Gastroesophageal sphincter (tissue), 4 donors: ENCODE results near the gene IFI27L2. TPM values are rescaled to one million over a fixed set of nuclear protein-coding genes. Genes with fewer than 3 reads are reported as not detected.

Experiments used
- ATAC-seq: fragments of 150-250 bp; one replicate; pipeline ENCODE4 v1.9.1; 2016; ENCODE audit warnings: mild to moderate bottlenecking, moderate library complexity
- H3K27ac ChIP-seq, 4 donors: fragments of 200-600 bp; sonication (generic) in 3 of 4; 1 replicate in 3 of 4; 2 replicates in 1 of 4; pipeline ENCODE4 v1.5.1; 2016 to 2019
- H3K27me3 ChIP-seq: fragments of 200-600 bp; sonication (generic); one replicate; pipeline ENCODE4 v1.5.1; 2019
- H3K36me3 ChIP-seq, 2 donors: fragments of 200-600 bp; sonication (generic); one replicate each; pipeline ENCODE4 v1.5.1; 2019; ENCODE audit warnings: control low read depth in 1 of 2
- H3K4me1 ChIP-seq, 3 donors: fragments of 200-600 bp; sonication (generic); 1 replicate in 2 of 3; 2 replicates in 1 of 3; pipeline ENCODE4 v1.5.1; 2016 to 2019; ENCODE audit warnings: control low read depth in 2 of 3
- H3K4me3 ChIP-seq, 2 donors: fragments of 200-600 bp; sonication (generic); one replicate each; pipeline ENCODE4 v1.5.1; 2019; ENCODE audit warnings: mild to moderate bottlenecking in 1 of 2, moderate library complexity in 1 of 2
- H3K9me3 ChIP-seq, 3 donors: fragments of 200-600 bp; sonication (generic); one replicate each; pipeline ENCODE4 v1.5.1; 2017 to 2019; ENCODE audit warnings: control low read depth in 2 of 3
- CTCF ChIP-seq, 4 experiments: fragments of 200-600 bp in 2 of 4; fragments of 450-650 bp in 2 of 4; sonication (generic) in 1 of 4; IDR thresholded peaks; one replicate each; pipeline ENCODE4 v1.5.1; 2017 to 2019; ENCODE audit warnings: antibody characterized with exemption in 4 of 4, mild to moderate bottlenecking in 2 of 4, moderate library complexity in 2 of 4
- EP300 ChIP-seq: sonication (generic); formaldehyde crosslinking; IDR thresholded peaks from one replicate; pipeline ENCODE4 v1.6.1; 2017; ENCODE audit warnings: antibody characterized with exemption, mild to moderate bottlenecking
- POLR2A ChIP-seq, 2 donors: fragments of 450-650 bp; IDR thresholded peaks; one replicate each; pipeline ENCODE4 v1.6.1; 2017; ENCODE audit warnings: antibody characterized with exemption in 2 of 2, mild to moderate bottlenecking in 2 of 2, moderate library complexity in 1 of 2
- POLR2AphosphoS5 ChIP-seq: sonication (generic); formaldehyde crosslinking; IDR thresholded peaks from one replicate; pipeline ENCODE4 v1.6.1; 2017; ENCODE audit warnings: antibody characterized with exemption
- WGBS, 2 donors: methylation state at CpG; one replicate each; pipeline ENCODE4 v1.1.5; 2018; ENCODE audit warnings: low coverage in 1 of 2; 5-methylcytosine and 5-hydroxymethylcytosine counted together
- total RNA-seq, 4 donors: library from RNA; depleted of rRNA; stranded (reverse); fragments of >200 nt; gene quantifications; one replicate each; pipeline ENCODE4 v1.1.0, GENCODE V29; 2016

IFI27L2 gene
- total RNA-seq, 4 donors from 2014 or later: 25.7 to 67.2 (median 52.2) TPM

- no peak for ATAC-seq
- no peak overlapping the region for H3K27ac ChIP-seq
- WGBS, 2 donors: 84% methylated on average over 4 of the region's 10 CpGs; no CpG with 5 or more reads in 1 of the 2 donors
- H3K4me3 ChIP-seq: no peak overlapping the region
- H3K4me1 ChIP-seq: peaks cover 0 to 15% (median 14%) of the 10 kb centered on the region in 3 donors
- peaks cover 11% of the 10 kb centered on the region for H3K27me3 ChIP-seq
- H3K9me3 ChIP-seq: peaks cover 0 to 22% (median 0%) of the 10 kb centered on the region in 3 donors
- TF ChIP-seq POLR2A (IDR thresholded peaks at IDR 0.05) (no peak), POLR2AphosphoS5 (no peak), CTCF (IDR thresholded peaks at IDR 0.05) (no peak), EP300 (no peak)
- no peaks in the 10 kb centered on the region for H3K36me3 ChIP-seq
These were observed 12.7 kb downstream of the IFI27L2 start for GRCh38 chr14:94116701-94117100.

GRCh38 chr14:94115631-94116030 is 13.8 kb downstream of the IFI27L2 start:
- Histone ChIP-seq H3K9me3 (peaks cover 0 to 16% (median 0%) of the 10 kb centered on the region in 3 donors), H3K4me1 (peaks cover 0 to 23% (median 14%) of the 10 kb centered on the region in 3 donors), H3K27me3 (peaks cover 11% of the 10 kb centered on the region), H3K4me3 (no peak overlapping the region), H3K36me3 (no peaks in the 10 kb centered on the region), H3K27ac (peak overlapping the region in 3 of 4 donors; percentile 78 to 84 (median 80))
- ATAC-seq: no peak
- TF ChIP-seq POLR2A (IDR thresholded peaks at IDR 0.05) (no peak), CTCF (IDR thresholded peaks at IDR 0.05) (no peak), POLR2AphosphoS5 (no peak), EP300 (no peak)
- WGBS, 2 donors: 50 to 89% methylated on average over 2 to 3 of the region's 15 CpGs

GRCh38 chr14:94115058-94115591 is 14.3 kb downstream of the IFI27L2 start:
- Histone ChIP-seq H3K27me3 (peaks cover 11% of the 10 kb centered on the region), H3K27ac (peak overlapping the region in 3 of 4 donors; percentile 78 to 84 (median 80)), H3K4me3 (no peak overlapping the region), H3K36me3 (no peaks in the 10 kb centered on the region), H3K9me3 (peaks cover 0 to 12% (median 0%) of the 10 kb centered on the region in 3 donors), H3K4me1 (peaks cover 0 to 27% (median 14%) of the 10 kb centered on the region in 3 donors)
- no peak for TF ChIP-seq POLR2AphosphoS5
- ATAC-seq: peak; percentile 54
- WGBS, 2 donors: 23% methylated on average over 4 of the region's 4 CpGs; no CpG with 5 or more reads in 1 of the 2 donors

- peaks cover 10% of the 10 kb centered on the region for H3K27me3 ChIP-seq
- peaks cover 0 to 32% (median 17%) of the 10 kb centered on the region in 3 donors for H3K4me1 ChIP-seq
- no peak overlapping the region for H3K4me3 ChIP-seq
- peaks cover 0 to 7% (median 0%) of the 10 kb centered on the region in 3 donors for H3K9me3 ChIP-seq
- H3K27ac ChIP-seq: peak overlapping the region in 3 of 4 donors; percentile 78 to 84 (median 80)
- 40 to 80% methylated on average over 1 to 4 of the region's 5 CpGs for WGBS, 2 donors
- TF ChIP-seq POLR2A (IDR thresholded peaks at IDR 0.05): no peak
- TF ChIP-seq EP300: no peak
- no peak for TF ChIP-seq CTCF (IDR thresholded peaks at IDR 0.05)
- TF ChIP-seq POLR2AphosphoS5: no peak
- ATAC-seq: no peak
- no peaks in the 10 kb centered on the region for H3K36me3 ChIP-seq
These were observed 14.8 kb downstream of the IFI27L2 start for GRCh38 chr14:94114589-94115057.

GRCh38 chr14:94113908-94114588 is 15.4 kb downstream of the IFI27L2 start:
- Histone ChIP-seq H3K4me1 (peaks cover 0 to 32% (median 17%) of the 10 kb centered on the region in 3 donors), H3K4me3 (peak overlapping the region in 1 of 2 donors; percentile 49), H3K27me3 (peaks cover 5% of the 10 kb centered on the region), H3K9me3 (peaks cover 0 to 1% (median 0%) of the 10 kb centered on the region in 3 donors), H3K36me3 (no peaks in the 10 kb centered on the region), H3K27ac (peak overlapping the region in 3 of 4 donors; percentile 78 to 84 (median 80))
- WGBS, 2 donors: 46 to 71% methylated on average over 2 to 4 of the region's 5 CpGs
- ATAC-seq: no peak
- no peak for TF ChIP-seq POLR2AphosphoS5
- no peak for TF ChIP-seq EP300
- TF ChIP-seq POLR2A (IDR thresholded peaks at IDR 0.05): no peak
- TF ChIP-seq CTCF (IDR thresholded peaks at IDR 0.05): no peak
